Measurements from ENCODE around the gene PTPN2.

Gene PTPN2

DNA sequence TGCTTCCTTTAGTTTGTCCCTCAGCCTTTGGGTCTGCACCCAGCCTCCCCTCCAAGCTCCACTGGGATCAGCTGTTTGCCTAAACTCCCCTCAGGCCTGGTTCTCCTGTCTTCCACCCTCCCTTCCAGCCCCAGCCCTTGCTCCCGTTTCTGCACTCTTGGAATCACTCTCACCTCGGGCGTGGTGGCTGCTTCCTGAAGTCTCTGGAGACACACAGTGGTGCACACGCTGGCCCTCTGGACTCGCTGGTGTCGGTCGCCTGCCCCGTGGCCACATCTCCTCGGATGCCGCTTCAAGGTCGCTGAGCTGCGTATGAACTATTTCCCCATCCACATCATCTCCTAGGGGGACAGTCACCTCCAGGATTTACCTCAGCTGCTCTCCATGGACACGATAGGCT, 134.9 kb downstream of the PTPN2 start:
- H3K27ac ChIP-seq (replicated peaks; ENCODE audit: low read length) = no peak overlapping the region
- no peaks in the 10 kb centered on the region for H3K79me1 ChIP-seq (ENCODE audit: low read depth, low read length)
- no peaks in the 10 kb centered on the region for H3K36me3 ChIP-seq (replicated peaks in 1 of 2; ENCODE audit: control insufficient read depth in 2 of 2, insufficient read depth in 2 of 2, low read length in 2 of 2)
- DNase-seq (ENCODE audit: low spot score) = no peak
- H4K91ac ChIP-seq (ENCODE audit: low read depth, low read length, poor library complexity) = no peak overlapping the region
- H2AFZ ChIP-seq (ENCODE audit: low read length) = no peak overlapping the region
- no peak overlapping the region for H2BK15ac ChIP-seq (ENCODE audit: low read length)
- H2BK12ac ChIP-seq (ENCODE audit: low read length) = no peak overlapping the region
- no peak overlapping the region for H3K4me2 ChIP-seq (ENCODE audit: insufficient read depth, low read length, poor library complexity, severe bottlenecking)
- H3K14ac ChIP-seq (ENCODE audit: low read length) = no peak overlapping the region
- no peak overlapping the region for H3K4me3 ChIP-seq (ENCODE audit: low read length in 2 of 2)
- H2BK5ac ChIP-seq (ENCODE audit: low read length) = no peak overlapping the region
- peak overlapping the region; percentile 9 for H3K9ac ChIP-seq (ENCODE audit: low read depth, low read length, poor library complexity)
- H2BK120ac ChIP-seq (ENCODE audit: low read depth, low read length) = no peak overlapping the region
- H3K18ac ChIP-seq (ENCODE audit: low read length) = peak overlapping the region; percentile 64
- H3K23ac ChIP-seq (ENCODE audit: low read depth, low read length, poor library complexity) = no peak overlapping the region
- peaks cover 0 to 8% of the 10 kb centered on the region in 2 donors for H3K4me1 ChIP-seq (ENCODE audit: control insufficient read depth in 2 of 2, insufficient read depth in 1 of 2, low read depth in 1 of 2, low read length in 2 of 2)
- no CpG with 5 or more reads among the region's 13 CpGs for WGBS, 2 donors (ENCODE audit: extremely low coverage in 2 of 2, insufficient read length in 2 of 2, insufficient replicate concordance in 1 of 2)
- peak overlapping the region; percentile 46 for H2AK5ac ChIP-seq (ENCODE audit: low read depth, low read length)
- no peak overlapping the region for H4K8ac ChIP-seq (ENCODE audit: low read depth, low read length)
- no peak overlapping the region for H3K4ac ChIP-seq (ENCODE audit: low read length)
- no peaks in the 10 kb centered on the region for H3K27me3 ChIP-seq (ENCODE audit: control insufficient read depth in 3 of 3, insufficient read depth in 3 of 3, low read depth in 1 of 3, low read length in 3 of 3)
- no peaks in the 10 kb centered on the region for H3K9me3 ChIP-seq (replicated peaks in 1 of 2; ENCODE audit: control insufficient read depth in 2 of 2, insufficient read depth in 1 of 2, low read depth in 1 of 2, low read length in 2 of 2)

DNA sequence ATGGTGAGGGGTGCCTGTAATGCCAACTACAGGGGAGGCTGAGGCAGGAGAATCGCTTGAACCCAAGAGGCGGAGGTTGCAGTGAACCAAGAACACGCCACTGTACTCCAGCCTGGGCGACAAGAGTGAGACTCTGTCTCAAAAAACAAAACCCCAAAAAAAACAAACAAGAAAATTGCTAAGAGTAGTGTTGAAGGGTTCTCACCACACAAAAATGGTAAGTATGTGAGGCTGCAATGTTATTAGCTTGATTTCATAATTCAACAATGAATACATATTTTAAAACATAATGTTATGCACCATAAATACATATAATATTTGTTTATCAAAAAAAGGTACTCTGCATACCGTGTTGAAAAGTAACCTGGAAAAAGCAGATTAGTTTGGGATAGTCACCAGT, 135.4 kb downstream of the PTPN2 start:
- no peak for DNase-seq (ENCODE audit: low spot score)
- no peak overlapping the region for H3K27ac ChIP-seq (replicated peaks; ENCODE audit: low read length)
- H3K4ac ChIP-seq (ENCODE audit: low read length) = no peak overlapping the region
- no peak overlapping the region for H3K18ac ChIP-seq (ENCODE audit: low read length)
- H2BK12ac ChIP-seq (ENCODE audit: low read length) = no peak overlapping the region
- H2AK5ac ChIP-seq (ENCODE audit: low read depth, low read length) = no peak overlapping the region
- no CpG with 5 or more reads among the region's 5 CpGs for WGBS, 2 donors (ENCODE audit: extremely low coverage in 2 of 2, insufficient read length in 2 of 2, insufficient replicate concordance in 1 of 2)
- H3K14ac ChIP-seq (ENCODE audit: low read length) = no peak overlapping the region
- no peaks in the 10 kb centered on the region for H3K79me1 ChIP-seq (ENCODE audit: low read depth, low read length)
- no peak overlapping the region for H2BK15ac ChIP-seq (ENCODE audit: low read length)
- H4K8ac ChIP-seq (ENCODE audit: low read depth, low read length) = no peak overlapping the region
- H2AFZ ChIP-seq (ENCODE audit: low read length) = no peak overlapping the region
- no peak overlapping the region for H2BK120ac ChIP-seq (ENCODE audit: low read depth, low read length)
- no peaks in the 10 kb centered on the region for H3K36me3 ChIP-seq (replicated peaks in 1 of 2; ENCODE audit: control insufficient read depth in 2 of 2, insufficient read depth in 2 of 2, low read length in 2 of 2)
- peaks cover 0 to 8% of the 10 kb centered on the region in 2 donors for H3K4me1 ChIP-seq (ENCODE audit: control insufficient read depth in 2 of 2, insufficient read depth in 1 of 2, low read depth in 1 of 2, low read length in 2 of 2)
- no peak overlapping the region for H3K9ac ChIP-seq (ENCODE audit: low read depth, low read length, poor library complexity)
- H3K4me3 ChIP-seq (ENCODE audit: low read length in 2 of 2) = no peak overlapping the region
- H3K4me2 ChIP-seq (ENCODE audit: insufficient read depth, low read length, poor library complexity, severe bottlenecking) = no peak overlapping the region
- no peak overlapping the region for H4K91ac ChIP-seq (ENCODE audit: low read depth, low read length, poor library complexity)
- H3K9me3 ChIP-seq (replicated peaks in 1 of 2; ENCODE audit: control insufficient read depth in 2 of 2, insufficient read depth in 1 of 2, low read depth in 1 of 2, low read length in 2 of 2) = no peaks in the 10 kb centered on the region
- H2BK5ac ChIP-seq (ENCODE audit: low read length) = no peak overlapping the region
- no peaks in the 10 kb centered on the region for H3K27me3 ChIP-seq (ENCODE audit: control insufficient read depth in 3 of 3, insufficient read depth in 3 of 3, low read depth in 1 of 3, low read length in 3 of 3)
- H3K23ac ChIP-seq (ENCODE audit: low read depth, low read length, poor library complexity) = no peak overlapping the region

DNA sequence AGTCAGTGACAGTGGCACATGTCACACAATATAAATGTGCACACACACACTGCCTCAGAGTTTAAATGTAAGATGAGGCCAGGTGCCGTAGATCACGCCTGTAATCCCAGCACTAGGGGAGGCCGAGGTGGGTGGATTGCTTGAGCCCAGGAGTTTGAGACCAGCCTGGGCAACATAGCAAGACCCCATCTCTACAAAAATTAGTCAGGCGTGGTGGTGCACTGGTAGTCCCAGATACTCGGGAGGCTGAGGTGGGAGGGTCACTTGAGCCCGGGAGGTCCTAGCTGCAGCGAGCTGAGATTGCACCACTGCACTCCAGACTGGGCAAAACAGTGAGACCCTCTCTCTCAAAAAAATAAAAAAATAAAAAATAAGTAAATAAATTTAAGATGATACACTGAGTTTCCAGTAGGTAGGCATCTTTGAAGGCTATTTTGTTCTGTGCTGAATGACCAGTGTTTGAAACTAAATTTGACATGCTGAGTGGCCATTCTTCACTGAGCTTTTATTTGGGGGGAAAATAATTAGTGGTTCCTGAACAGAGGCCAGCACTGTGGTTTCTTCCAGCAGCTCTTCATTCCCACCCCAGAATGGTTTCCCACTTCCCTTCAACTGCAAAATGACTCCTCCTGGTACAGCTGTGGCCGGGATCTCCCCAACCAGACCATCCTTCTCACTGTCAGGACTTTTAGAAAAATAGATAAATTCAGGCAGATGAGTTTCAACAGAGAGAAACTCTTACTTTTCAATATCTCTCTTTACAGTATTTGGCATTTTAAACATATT, 136.3 kb downstream of the PTPN2 start:
- Histone ChIP-seq H4K8ac (ENCODE audit: low read depth, low read length) (no peak overlapping the region), H2AK5ac (ENCODE audit: low read depth, low read length) (no peak overlapping the region), H2BK15ac (ENCODE audit: low read length) (no peak overlapping the region), H3K14ac (ENCODE audit: low read length) (no peak overlapping the region), H2BK5ac (ENCODE audit: low read length) (no peak overlapping the region), H3K4me2 (ENCODE audit: insufficient read depth, low read length, poor library complexity, severe bottlenecking) (no peak overlapping the region), H4K91ac (ENCODE audit: low read depth, low read length, poor library complexity) (no peak overlapping the region), H3K4ac (ENCODE audit: low read length) (no peak overlapping the region), H2BK120ac (ENCODE audit: low read depth, low read length) (no peak overlapping the region), H3K79me1 (ENCODE audit: low read depth, low read length) (no peaks in the 10 kb centered on the region), H3K4me1 (ENCODE audit: control insufficient read depth in 2 of 2, insufficient read depth in 1 of 2, low read depth in 1 of 2, low read length in 2 of 2) (peaks cover 0 to 8% of the 10 kb centered on the region in 2 donors), H3K27me3 (ENCODE audit: control insufficient read depth in 3 of 3, insufficient read depth in 3 of 3, low read depth in 1 of 3, low read length in 3 of 3) (no peaks in the 10 kb centered on the region), H3K4me3 (ENCODE audit: low read length in 2 of 2) (no peak overlapping the region), H3K18ac (ENCODE audit: low read length) (no peak overlapping the region), H2AFZ (ENCODE audit: low read length) (no peak overlapping the region), H3K27ac (replicated peaks; ENCODE audit: low read length) (no peak overlapping the region), H3K9me3 (replicated peaks in 1 of 2; ENCODE audit: control insufficient read depth in 2 of 2, insufficient read depth in 1 of 2, low read depth in 1 of 2, low read length in 2 of 2) (no peaks in the 10 kb centered on the region), H3K9ac (ENCODE audit: low read depth, low read length, poor library complexity) (no peak overlapping the region), H3K36me3 (replicated peaks in 1 of 2; ENCODE audit: control insufficient read depth in 2 of 2, insufficient read depth in 2 of 2, low read length in 2 of 2) (no peaks in the 10 kb centered on the region), H3K23ac (ENCODE audit: low read depth, low read length, poor library complexity) (peak overlapping the region; percentile 43), H2BK12ac (ENCODE audit: low read length) (no peak overlapping the region)
- no peak for DNase-seq (ENCODE audit: low spot score)
- WGBS, 2 donors (ENCODE audit: extremely low coverage in 2 of 2, insufficient read length in 2 of 2, insufficient replicate concordance in 1 of 2) = no CpG with 5 or more reads among the region's 8 CpGs

DNA sequence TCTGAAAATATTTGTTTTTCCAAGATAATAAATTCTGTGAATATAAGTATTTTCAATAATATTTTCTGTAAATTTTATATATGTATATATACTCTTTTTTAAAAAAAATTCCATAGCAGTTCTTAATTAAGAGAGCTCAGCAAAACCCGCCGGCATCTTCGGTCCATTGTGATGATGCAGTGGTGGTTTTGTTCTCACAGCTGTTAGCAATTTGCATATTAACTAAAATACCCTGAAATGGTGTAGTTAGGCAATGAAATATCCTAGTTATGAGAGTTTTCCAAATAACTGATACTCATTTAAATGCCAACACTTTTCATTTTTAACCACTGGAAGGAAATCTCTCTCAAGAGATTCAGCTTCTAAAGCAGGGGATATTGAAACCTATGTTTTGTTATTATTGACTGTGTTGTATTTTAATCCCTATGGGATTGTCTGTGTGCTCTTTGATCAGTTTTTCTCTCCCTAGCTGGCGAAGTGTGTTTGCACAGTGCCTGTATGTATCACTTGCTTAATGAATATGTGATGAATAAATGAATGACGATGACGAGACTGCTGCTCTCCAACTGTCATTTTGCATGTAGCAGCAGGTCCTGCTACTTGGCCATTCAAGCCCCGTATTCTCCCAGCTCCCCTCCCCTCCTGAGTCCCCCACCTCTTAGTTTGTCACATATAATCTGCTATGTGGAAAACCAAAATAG, 138.8 kb downstream of the PTPN2 start:
- H2BK5ac ChIP-seq (ENCODE audit: low read length) = no peak overlapping the region
- no peak overlapping the region for H2AFZ ChIP-seq (ENCODE audit: low read length)
- no peak overlapping the region for H3K14ac ChIP-seq (ENCODE audit: low read length)
- DNase-seq (ENCODE audit: low spot score) = no peak
- H2AK5ac ChIP-seq (ENCODE audit: low read depth, low read length) = no peak overlapping the region
- H3K4me1 ChIP-seq (ENCODE audit: control insufficient read depth in 2 of 2, insufficient read depth in 1 of 2, low read depth in 1 of 2, low read length in 2 of 2) = peaks cover 0 to 4% of the 10 kb centered on the region in 2 donors
- H3K27ac ChIP-seq (replicated peaks; ENCODE audit: low read length) = no peak overlapping the region
- H3K18ac ChIP-seq (ENCODE audit: low read length) = no peak overlapping the region
- no peaks in the 10 kb centered on the region for H3K27me3 ChIP-seq (ENCODE audit: control insufficient read depth in 3 of 3, insufficient read depth in 3 of 3, low read depth in 1 of 3, low read length in 3 of 3)
- H2BK15ac ChIP-seq (ENCODE audit: low read length) = no peak overlapping the region
- no peak overlapping the region for H2BK12ac ChIP-seq (ENCODE audit: low read length)
- no peak overlapping the region for H2BK120ac ChIP-seq (ENCODE audit: low read depth, low read length)
- no peak overlapping the region for H3K4me3 ChIP-seq (ENCODE audit: low read length in 2 of 2)
- H3K9ac ChIP-seq (ENCODE audit: low read depth, low read length, poor library complexity) = no peak overlapping the region
- H3K4ac ChIP-seq (ENCODE audit: low read length) = no peak overlapping the region
- no peaks in the 10 kb centered on the region for H3K9me3 ChIP-seq (replicated peaks in 1 of 2; ENCODE audit: control insufficient read depth in 2 of 2, insufficient read depth in 1 of 2, low read depth in 1 of 2, low read length in 2 of 2)
- no CpG with 5 or more reads among the region's 7 CpGs for WGBS, 2 donors (ENCODE audit: extremely low coverage in 2 of 2, insufficient read length in 2 of 2, insufficient replicate concordance in 1 of 2)
- H3K79me1 ChIP-seq (ENCODE audit: low read depth, low read length) = no peaks in the 10 kb centered on the region
- H4K91ac ChIP-seq (ENCODE audit: low read depth, low read length, poor library complexity) = no peak overlapping the region
- no peaks in the 10 kb centered on the region for H3K36me3 ChIP-seq (replicated peaks in 1 of 2; ENCODE audit: control insufficient read depth in 2 of 2, insufficient read depth in 2 of 2, low read length in 2 of 2)
- no peak overlapping the region for H3K4me2 ChIP-seq (ENCODE audit: insufficient read depth, low read length, poor library complexity, severe bottlenecking)
- no peak overlapping the region for H4K8ac ChIP-seq (ENCODE audit: low read depth, low read length)
- no peak overlapping the region for H3K23ac ChIP-seq (ENCODE audit: low read depth, low read length, poor library complexity)
